Measurements from ENCODE around the gene TEX29.

- TF ChIP-seq POLR2A (IDR thresholded peaks at IDR 0.05; ENCODE audit: low read length) (no peak), GATA1 (IDR thresholded peaks at IDR 0.05; ENCODE audit: low read depth, low read length) (no peak)
These were observed 2.7 kb upstream of the TEX29 start for GRCh38 chr13:111317571-111318345.

All from erythroblast (primary cell).